WERI-Rb-1 (cell line): ENCODE data around the gene NR2F1.

Experiments used
- DNase-seq: peaks from one replicate; pipeline ENCODE4 v3.0.0-alpha.2; 2020
- H3K27ac ChIP-seq: fragments of 250-450 bp; sonication (Bioruptor Pico); 2 replicates; pipeline ENCODE4 v1.5.1; 2020; ENCODE audit warnings: mild to moderate bottlenecking, moderate library complexity
- H3K27me3 ChIP-seq: fragments of 250-450 bp; sonication (Bioruptor Pico); 2 replicates; pipeline ENCODE4 v1.5.1; 2021; ENCODE audit warnings: mild to moderate bottlenecking, low read depth, moderate library complexity; ENCODE audit not compliant: insufficient read depth, severe bottlenecking
- H3K36me3 ChIP-seq: fragments of 250-450 bp; sonication (Bioruptor Pico); 2 replicates; pipeline ENCODE4 v1.5.1; 2020; ENCODE audit warnings: mild to moderate bottlenecking, moderate library complexity
- H3K4me3 ChIP-seq: 2 replicates; pipeline ENCODE4 v1.5.1; 2011; ENCODE audit warnings: low read depth, mild to moderate bottlenecking, control low read depth, low read length
- H3K9me3 ChIP-seq: fragments of 250-450 bp; sonication (Bioruptor Pico); 2 replicates; pipeline ENCODE4 v1.5.1; 2021; ENCODE audit warnings: mild to moderate bottlenecking, moderate library complexity; ENCODE audit not compliant: severe bottlenecking
- CTCF ChIP-seq: IDR thresholded peaks from 2 replicates; pipeline ENCODE4 v1.5.1; 2011; ENCODE audit warnings: low read depth, mild to moderate bottlenecking, control low read depth, inconsistent platforms, low read length

The NR2F1 gene

DNA sequence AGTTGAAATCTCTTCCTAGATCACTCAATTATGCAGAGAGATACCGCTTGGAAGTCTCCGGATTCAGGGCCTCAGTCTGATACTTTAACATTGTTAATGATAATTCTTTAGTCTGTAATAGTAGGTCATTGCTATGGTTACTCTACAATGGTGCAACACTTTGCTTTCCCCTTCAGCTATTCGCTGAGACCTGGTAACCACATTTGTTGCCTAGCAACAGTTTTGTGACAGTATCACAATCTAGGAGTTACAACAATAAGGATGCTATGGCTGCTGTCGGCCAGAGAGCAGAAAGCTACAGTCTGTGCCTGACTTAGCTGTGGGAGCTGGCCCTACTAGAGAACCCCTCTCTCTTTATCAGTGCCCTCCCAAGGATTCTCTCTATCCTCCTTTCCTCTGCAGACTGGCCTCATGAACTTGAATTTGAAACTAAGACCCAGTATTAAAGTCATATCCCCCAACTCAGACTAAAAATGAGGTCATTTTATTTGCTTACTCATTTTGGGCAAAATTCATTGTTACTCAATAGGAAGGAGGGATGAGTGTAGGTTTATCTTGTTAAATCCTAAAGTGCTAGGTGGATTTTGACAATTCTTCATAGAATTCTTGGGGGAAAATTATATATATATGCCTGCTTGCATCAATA lies 39.3 kb downstream of the NR2F1 start:
- Histone ChIP-seq H3K27ac (peak overlapping the region; percentile 93), H3K9me3 (no peaks in the 10 kb centered on the region), H3K27me3 (no peaks in the 10 kb centered on the region), H3K4me3 (peak overlapping the region; percentile 74), H3K36me3 (no peaks in the 10 kb centered on the region)
- no peak for DNase-seq
- TF ChIP-seq CTCF: no peak

GRCh38 chr5:93623153-93623552 lies 40.1 kb downstream of the NR2F1 start:
- Histone ChIP-seq H3K9me3 (no peaks in the 10 kb centered on the region), H3K4me3 (no peak overlapping the region), H3K36me3 (no peaks in the 10 kb centered on the region), H3K27ac (no peak overlapping the region), H3K27me3 (no peaks in the 10 kb centered on the region)
- DNase-seq: no peak
- TF ChIP-seq CTCF: no peak

DNA sequence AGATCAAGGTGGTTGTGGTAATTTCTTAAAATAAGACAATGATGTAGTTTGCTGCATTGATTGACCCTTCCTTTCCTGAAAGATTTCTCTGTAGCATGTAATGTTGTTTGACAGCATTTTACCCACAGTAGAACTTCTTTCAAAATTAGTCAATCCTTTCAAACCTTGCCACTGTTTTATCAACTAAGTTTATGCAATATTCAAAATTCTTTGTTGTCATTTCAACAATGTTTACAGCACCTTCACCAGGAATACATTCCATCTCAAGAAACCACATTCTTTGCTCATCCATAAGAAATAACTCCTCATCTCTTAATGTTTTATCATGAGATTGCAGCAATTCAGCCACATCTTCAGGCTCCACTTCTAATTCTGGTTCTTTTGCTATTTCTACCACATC lies 43.8 kb downstream of the NR2F1 start:
- no peak overlapping the region for H3K4me3 ChIP-seq

GRCh38 chr5:93632327-93632726 lies 49.3 kb downstream of the NR2F1 start:
- Histone ChIP-seq H3K27me3 (no peaks in the 10 kb centered on the region), H3K9me3 (no peaks in the 10 kb centered on the region), H3K4me3 (no peak overlapping the region), H3K36me3 (no peaks in the 10 kb centered on the region), H3K27ac (no peak overlapping the region)
- TF ChIP-seq CTCF: no peak
- no peak for DNase-seq

More for the DNA sequence above, 43.8 kb downstream of the NR2F1 start:
- DNase-seq: no peak
- no peaks in the 10 kb centered on the region for H3K27me3 ChIP-seq
- H3K27ac ChIP-seq: no peak overlapping the region
- TF ChIP-seq CTCF: no peak
- H3K36me3 ChIP-seq: no peaks in the 10 kb centered on the region
- H3K9me3 ChIP-seq: no peaks in the 10 kb centered on the region

DNA sequence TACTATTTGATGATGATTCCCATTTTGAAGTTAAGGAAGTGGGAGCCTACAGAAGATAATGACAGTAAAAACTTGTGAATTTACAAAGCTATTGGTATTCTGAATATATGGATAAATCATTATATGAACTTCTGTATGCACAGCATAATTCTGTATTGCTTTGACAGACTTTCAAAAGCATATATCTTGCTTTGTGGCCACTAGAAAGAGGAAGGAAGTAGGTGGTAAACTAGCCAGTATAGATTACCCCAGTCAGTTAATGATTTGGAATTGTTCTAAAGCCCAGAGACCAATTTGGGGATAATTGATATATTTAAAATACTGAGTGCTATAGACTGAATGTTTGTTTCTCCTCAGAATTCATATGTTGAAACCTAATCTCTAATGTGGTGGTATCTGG lies 53.0 kb downstream of the NR2F1 start:
- no peaks in the 10 kb centered on the region for H3K36me3 ChIP-seq
- H3K4me3 ChIP-seq: no peak overlapping the region
- H3K27me3 ChIP-seq: no peaks in the 10 kb centered on the region
- no peaks in the 10 kb centered on the region for H3K9me3 ChIP-seq
- no peak for TF ChIP-seq CTCF
- DNase-seq: no peak
- H3K27ac ChIP-seq: no peak overlapping the region

DNA sequence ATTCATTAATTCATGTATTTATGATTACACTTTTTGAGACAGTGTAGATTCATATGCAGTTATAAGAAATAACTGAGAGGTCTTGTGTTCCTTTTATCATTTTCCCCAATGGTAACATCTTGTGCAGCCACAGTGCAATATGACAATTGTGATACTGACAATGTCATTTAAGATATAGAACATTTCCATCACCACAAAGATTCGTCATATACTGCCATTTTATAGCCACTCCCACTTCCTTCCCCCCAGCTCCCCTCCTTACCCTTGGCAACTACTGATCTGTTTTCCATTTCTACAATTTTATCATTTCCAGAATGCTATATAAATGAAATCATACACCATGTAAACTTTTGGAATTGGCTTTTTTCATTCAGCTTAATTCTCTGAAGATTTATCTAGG lies 53.8 kb downstream of the NR2F1 start:
- Histone ChIP-seq H3K27me3 (no peaks in the 10 kb centered on the region), H3K27ac (no peak overlapping the region), H3K9me3 (no peaks in the 10 kb centered on the region), H3K4me3 (no peak overlapping the region), H3K36me3 (no peaks in the 10 kb centered on the region)
- DNase-seq: no peak
- no peak for TF ChIP-seq CTCF
